GM12872 (cell line): ENCODE data around the gene ATP2A3.

ENCODE experiments used
- CTCF ChIP-seq: IDR thresholded peaks from 3 replicates; pipeline ENCODE4 v1.5.1; 2011; ENCODE audit warnings: low read depth, mild to moderate bottlenecking, low read length, moderate library complexity; ENCODE audit not compliant: insufficient read depth

The ATP2A3 gene

GRCh38 chr17:4001048-4001590 lies 36.9 kb upstream of the ATP2A3 start:
- no peak for TF ChIP-seq CTCF

DNA sequence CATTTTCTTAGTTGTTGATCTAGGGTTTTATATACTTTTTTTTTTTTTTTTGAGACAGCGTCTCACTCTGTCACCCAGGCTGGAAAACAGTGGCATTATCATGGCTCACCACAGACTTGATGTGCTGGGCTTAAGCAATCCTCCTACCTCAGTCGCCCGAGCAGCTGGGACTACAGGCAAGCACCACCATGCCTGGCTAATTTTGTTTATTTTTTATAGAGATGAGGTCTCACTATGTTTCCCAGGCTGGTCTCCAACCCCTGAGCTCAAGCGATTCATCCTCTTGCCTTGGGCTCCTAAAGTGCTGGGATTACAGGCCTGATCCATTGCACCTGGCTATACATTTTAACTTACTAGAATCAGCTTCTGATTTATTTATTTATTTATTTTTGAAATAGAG lies 34.2 kb upstream of the ATP2A3 start:
- TF ChIP-seq CTCF, result no peak

DNA sequence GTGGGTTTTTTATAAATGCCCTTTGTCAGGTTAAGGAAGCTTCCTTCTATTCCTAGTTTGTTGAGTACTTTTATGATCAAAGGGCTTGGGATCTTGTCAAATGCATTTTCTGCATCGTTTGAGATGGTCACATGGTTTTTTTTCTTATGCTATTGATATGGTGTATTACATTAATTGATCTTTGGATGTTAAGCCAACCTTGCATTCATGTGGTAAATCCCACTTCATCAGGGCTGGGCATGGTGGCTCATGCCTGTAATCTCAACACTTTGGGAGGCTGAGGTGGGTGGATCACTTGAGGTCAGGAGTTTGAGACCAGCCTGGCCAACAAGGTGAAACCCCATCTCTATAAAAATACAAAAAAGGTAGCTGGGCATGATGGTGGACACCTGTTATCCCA lies 30.8 kb upstream of the ATP2A3 start:
- no peak for TF ChIP-seq CTCF

DNA sequence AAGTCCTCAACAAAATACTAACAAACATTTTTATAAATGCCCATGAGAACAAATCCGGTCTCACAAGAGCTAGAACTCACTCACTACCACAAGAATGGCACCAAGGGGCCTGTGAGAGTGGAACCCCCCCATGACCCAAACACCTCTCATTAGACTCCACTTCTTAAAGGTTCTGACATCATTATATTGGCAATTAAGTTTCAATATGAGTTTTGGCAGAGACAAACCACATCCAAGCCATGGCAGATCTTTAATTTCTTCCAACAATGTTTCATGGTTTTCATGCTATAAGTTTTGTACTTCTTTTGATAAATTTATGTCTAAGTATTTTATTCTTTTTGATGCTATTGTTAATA lies 30.0 kb upstream of the ATP2A3 start:
- TF ChIP-seq CTCF, result no peak

DNA sequence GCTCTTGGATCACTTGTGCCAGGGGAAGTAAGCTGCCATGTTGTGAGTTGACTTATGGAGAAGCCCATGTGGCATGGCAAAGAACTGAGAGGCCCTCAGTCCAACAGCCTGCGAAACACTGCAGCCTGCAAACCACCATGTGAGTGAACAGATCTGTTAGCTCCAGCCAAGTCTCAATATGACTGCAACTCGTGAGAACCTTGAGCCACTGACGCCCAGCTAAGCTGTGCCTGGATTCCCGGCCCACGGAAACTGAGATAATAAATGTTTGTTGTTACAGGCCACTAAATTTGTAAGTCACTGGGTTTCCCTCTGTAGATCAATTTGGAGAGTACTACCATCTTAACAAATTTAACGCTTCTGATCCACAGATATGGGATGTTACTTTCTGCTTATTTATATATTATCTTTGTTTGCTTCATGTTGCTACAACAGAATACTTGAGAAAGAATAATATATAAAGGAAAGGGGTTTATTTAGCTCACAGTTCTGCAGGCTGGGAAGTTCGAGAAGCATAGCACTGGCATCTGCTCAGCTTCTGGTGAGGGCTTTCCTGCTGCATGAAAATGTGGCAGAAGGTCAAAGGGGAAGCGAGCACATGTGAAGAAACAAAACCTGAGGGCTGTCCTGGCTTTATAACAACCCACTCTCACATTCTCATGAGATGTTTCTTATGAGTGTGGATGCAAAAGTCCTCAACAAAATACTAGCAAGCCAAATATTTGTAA lies 29.4 kb upstream of the ATP2A3 start:
- no peak for TF ChIP-seq CTCF

DNA sequence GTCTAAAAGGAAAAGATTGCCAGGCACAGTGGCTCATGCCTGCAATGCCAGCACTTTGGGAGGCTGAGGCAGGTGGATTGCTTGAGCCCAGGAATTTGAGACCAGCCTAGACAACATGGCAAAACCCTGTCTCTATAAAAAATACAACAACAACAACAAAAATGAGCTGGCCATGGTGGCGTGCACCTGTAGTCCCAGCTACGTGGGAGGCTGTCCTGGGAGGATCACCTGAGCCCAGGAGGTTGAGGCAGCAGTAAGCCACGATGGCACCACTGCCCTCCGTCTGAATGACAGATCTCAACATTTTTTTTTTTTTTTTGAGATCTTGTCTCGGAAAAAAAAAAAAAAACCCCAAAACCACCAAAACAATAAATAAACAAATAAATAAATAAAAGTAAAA lies 28.1 kb upstream of the ATP2A3 start:
- TF ChIP-seq CTCF, result no peak

GRCh38 chr17:3990386-3991127 lies 26.3 kb upstream of the ATP2A3 start:
- TF ChIP-seq CTCF, result no peak
